Type B pancreatic cell (in vitro differentiated cells): ENCODE results near the gene DDX6. TPM values are rescaled to one million over a fixed set of nuclear protein-coding genes. Genes with fewer than 3 reads are reported as not detected.

ENCODE experiments used
- DNase-seq: peaks from one replicate; pipeline ENCODE4 v3.0.0; 2021; ENCODE audit warnings: mixed read lengths; ENCODE audit not compliant: unreplicated experiment; ENCODE audit errors: extremely low spot score
- H3K27ac Mint-ChIP-seq: 2 replicates; pipeline ENCODE4 v1.8.0; 2021; ENCODE audit warnings: mild to moderate bottlenecking, mixed read lengths
- H3K27me3 Mint-ChIP-seq: 2 replicates; pipeline ENCODE4 v1.8.0; 2021; ENCODE audit warnings: mixed read lengths
- H3K36me3 Mint-ChIP-seq: 2 replicates; pipeline ENCODE4 v1.8.0; 2021; ENCODE audit warnings: mixed read lengths
- H3K4me1 Mint-ChIP-seq: one replicate; pipeline ENCODE4 v1.8.0; 2021; ENCODE audit warnings: mixed read lengths; ENCODE audit not compliant: unreplicated experiment
- H3K4me3 Mint-ChIP-seq: 2 replicates; pipeline ENCODE4 v1.8.0; 2021; ENCODE audit warnings: mild to moderate bottlenecking, mixed read lengths
- H3K9me3 Mint-ChIP-seq: 2 replicates; pipeline ENCODE4 v1.8.0; 2021; ENCODE audit warnings: mixed read lengths
- total RNA-seq: library from RNA; stranded (reverse); gene quantifications from 2 replicates; pipeline ENCODE4 v1.2.1, GENCODE V29; 2021; ENCODE audit warnings: low replicate concordance
- TF ChIP-seq, protein P1 (sequence below): fragments of 200-600 bp; sonication (generic); conservative IDR thresholded peaks from 2 replicates; pipeline ENCODE4 v1.5.0; 2021; ENCODE audit warnings: antibody characterized with exemption, mild to moderate bottlenecking

The DDX6 gene
- total RNA-seq, 1 donor from 2014 or later = 183 TPM

GRCh38 chr11:118792570-118793124 is 1.7 kb upstream of the DDX6 start:
- peaks cover 14% of the 10 kb centered on the region for H3K4me1 Mint-ChIP-seq
- H3K9me3 Mint-ChIP-seq = no peaks in the 10 kb centered on the region
- H3K27ac Mint-ChIP-seq = peak overlapping the region; percentile 100
- peaks cover 3% of the 10 kb centered on the region for H3K27me3 Mint-ChIP-seq
- TF ChIP-seq, protein P1, sequence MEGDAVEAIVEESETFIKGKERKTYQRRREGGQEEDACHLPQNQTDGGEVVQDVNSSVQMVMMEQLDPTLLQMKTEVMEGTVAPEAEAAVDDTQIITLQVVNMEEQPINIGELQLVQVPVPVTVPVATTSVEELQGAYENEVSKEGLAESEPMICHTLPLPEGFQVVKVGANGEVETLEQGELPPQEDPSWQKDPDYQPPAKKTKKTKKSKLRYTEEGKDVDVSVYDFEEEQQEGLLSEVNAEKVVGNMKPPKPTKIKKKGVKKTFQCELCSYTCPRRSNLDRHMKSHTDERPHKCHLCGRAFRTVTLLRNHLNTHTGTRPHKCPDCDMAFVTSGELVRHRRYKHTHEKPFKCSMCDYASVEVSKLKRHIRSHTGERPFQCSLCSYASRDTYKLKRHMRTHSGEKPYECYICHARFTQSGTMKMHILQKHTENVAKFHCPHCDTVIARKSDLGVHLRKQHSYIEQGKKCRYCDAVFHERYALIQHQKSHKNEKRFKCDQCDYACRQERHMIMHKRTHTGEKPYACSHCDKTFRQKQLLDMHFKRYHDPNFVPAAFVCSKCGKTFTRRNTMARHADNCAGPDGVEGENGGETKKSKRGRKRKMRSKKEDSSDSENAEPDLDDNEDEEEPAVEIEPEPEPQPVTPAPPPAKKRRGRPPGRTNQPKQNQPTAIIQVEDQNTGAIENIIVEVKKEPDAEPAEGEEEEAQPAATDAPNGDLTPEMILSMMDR = no peak
- peaks cover 13% of the 10 kb centered on the region for H3K36me3 Mint-ChIP-seq
- no peak for DNase-seq
- H3K4me3 Mint-ChIP-seq = peak overlapping the region; percentile 100

GRCh38 chr11:118791961-118792569 is 1.1 kb upstream of the DDX6 start:
- Mint-ChIP-seq H3K4me1 (peaks cover 14% of the 10 kb centered on the region), H3K36me3 (peaks cover 13% of the 10 kb centered on the region), H3K4me3 (peak overlapping the region; percentile 100), H3K9me3 (no peaks in the 10 kb centered on the region), H3K27ac (peak overlapping the region; percentile 100), H3K27me3 (peaks cover 3% of the 10 kb centered on the region)
- TF ChIP-seq, protein P1 = no peak
- DNase-seq = peak; percentile 70

DNA sequence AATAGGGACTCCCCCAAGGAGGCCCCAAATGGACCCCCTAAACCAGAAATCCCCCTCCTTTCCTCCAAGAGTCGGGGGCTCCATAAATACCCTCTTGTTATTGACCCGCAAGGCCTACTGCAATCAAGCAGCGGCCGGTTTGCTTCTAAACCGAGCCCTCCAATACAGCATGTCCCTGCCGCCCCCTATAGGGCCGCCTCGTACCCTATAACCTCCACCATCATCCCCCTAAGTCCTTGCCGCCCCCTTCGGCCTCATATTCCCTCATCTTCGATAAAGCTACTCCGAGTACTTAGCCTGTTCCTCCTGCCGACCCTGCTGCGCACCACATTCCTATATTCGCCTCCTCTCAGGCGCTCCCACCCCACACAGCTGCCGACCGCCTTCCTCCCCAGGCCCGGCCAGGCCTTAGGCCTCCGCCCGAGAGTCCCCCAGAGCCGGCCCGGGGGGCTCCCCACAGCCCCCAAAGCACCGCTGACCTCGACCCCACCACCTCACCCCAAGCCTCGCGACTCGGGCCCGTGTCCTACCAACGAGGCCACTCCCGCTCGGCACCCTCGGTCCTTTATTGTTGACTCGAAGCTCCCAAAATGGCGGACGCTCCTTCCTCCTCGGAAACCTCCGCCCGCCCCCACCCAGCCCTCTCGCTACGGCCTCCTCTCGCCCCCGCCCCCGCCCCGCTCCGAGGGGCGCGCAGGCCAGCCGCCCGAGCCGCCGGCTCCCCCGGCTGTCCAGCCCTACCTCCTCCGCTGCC is 430 bp downstream of the DDX6 start:
- Mint-ChIP-seq H3K4me1 (peaks cover 19% of the 10 kb centered on the region), H3K9me3 (no peaks in the 10 kb centered on the region), H3K27ac (peak overlapping the region; percentile 100), H3K4me3 (peak overlapping the region; percentile 100), H3K27me3 (no peaks in the 10 kb centered on the region), H3K36me3 (peaks cover 22% of the 10 kb centered on the region)
- no peak for DNase-seq
- TF ChIP-seq, protein P1 = peak; percentile 63

GRCh38 chr11:118789501-118790356 is 1.2 kb downstream of the DDX6 start:
- Mint-ChIP-seq H3K9me3 (no peaks in the 10 kb centered on the region), H3K4me3 (peak overlapping the region; percentile 100), H3K27me3 (no peaks in the 10 kb centered on the region), H3K27ac (peak overlapping the region; percentile 100), H3K36me3 (peaks cover 22% of the 10 kb centered on the region), H3K4me1 (peaks cover 19% of the 10 kb centered on the region)
- TF ChIP-seq, protein P1 = no peak
- no peak for DNase-seq

- TF ChIP-seq, protein P1 = no peak
- Mint-ChIP-seq H3K4me1 (peaks cover 14% of the 10 kb centered on the region), H3K4me3 (peak overlapping the region; percentile 46), H3K27me3 (no peaks in the 10 kb centered on the region), H3K27ac (peak overlapping the region; percentile 48), H3K9me3 (no peaks in the 10 kb centered on the region), H3K36me3 (peaks cover 30% of the 10 kb centered on the region)
- no peak for DNase-seq
Measured at GRCh38 chr11:118786657-118787056, 4.3 kb downstream of the DDX6 start.
